ENCODE data around the gene SIK2.

Gene SIK2

GRCh38 chr11:111581341-111581740 is 20.9 kb upstream of the SIK2 start:
- no peak for DNase-seq (ENCODE audit: low read depth, low spot score)

- no peak for DNase-seq (ENCODE audit: low read depth, low spot score)
Measured at GRCh38 chr11:111582163-111582562, 20.1 kb upstream of the SIK2 start.

GRCh38 chr11:111582881-111583280 is 19.4 kb upstream of the SIK2 start:
- no peak for DNase-seq (ENCODE audit: low read depth, low spot score)

GRCh38 chr11:111585371-111585770 is 16.9 kb upstream of the SIK2 start:
- DNase-seq (ENCODE audit: low read depth, low spot score): no peak

- peak; percentile 25 for DNase-seq (ENCODE audit: low read depth, low spot score)
Measured at GRCh38 chr11:111586388-111586831, 15.8 kb upstream of the SIK2 start.

GRCh38 chr11:111589114-111589513 is 13.1 kb upstream of the SIK2 start:
- DNase-seq (ENCODE audit: low read depth, low spot score): no peak

- no peak for DNase-seq (ENCODE audit: low read depth, low spot score)
Measured at GRCh38 chr11:111589886-111590499, 12.3 kb upstream of the SIK2 start.

- DNase-seq (ENCODE audit: low read depth, low spot score): no peak
Measured at GRCh38 chr11:111591187-111591960, 10.9 kb upstream of the SIK2 start.

- no peak for DNase-seq (ENCODE audit: low read depth, low spot score)
Measured at GRCh38 chr11:111592491-111592890, 9.8 kb upstream of the SIK2 start.

GRCh38 chr11:111596319-111596718 is 5.9 kb upstream of the SIK2 start:
- no peak for DNase-seq (ENCODE audit: low read depth, low spot score)

- DNase-seq (ENCODE audit: low read depth, low spot score): no peak
Measured at GRCh38 chr11:111598148-111598547, 4.1 kb upstream of the SIK2 start.

- DNase-seq (ENCODE audit: low read depth, low spot score): no peak
Measured at GRCh38 chr11:111598559-111598958, 3.7 kb upstream of the SIK2 start.

GRCh38 chr11:111601636-111601978 is 642 bp upstream of the SIK2 start:
- DNase-seq (ENCODE audit: low read depth, low spot score): no peak

- no peak for DNase-seq (ENCODE audit: low read depth, low spot score)
Measured at GRCh38 chr11:111602865-111603610, 789 bp downstream of the SIK2 start.

GRCh38 chr11:111603611-111604130 is 1.4 kb downstream of the SIK2 start:
- no peak for DNase-seq (ENCODE audit: low read depth, low spot score)

- no peak for DNase-seq (ENCODE audit: low read depth, low spot score)
Measured at GRCh38 chr11:111604392-111605009, 2.3 kb downstream of the SIK2 start.

- no peak for DNase-seq (ENCODE audit: low read depth, low spot score)
Measured at GRCh38 chr11:111605681-111606080, 3.4 kb downstream of the SIK2 start.

GRCh38 chr11:111606986-111607385 is 4.7 kb downstream of the SIK2 start:
- no peak for DNase-seq (ENCODE audit: low read depth, low spot score)

GRCh38 chr11:111607751-111608150 is 5.5 kb downstream of the SIK2 start:
- DNase-seq (ENCODE audit: low read depth, low spot score): no peak

- no peak for DNase-seq (ENCODE audit: low read depth, low spot score)
Measured at GRCh38 chr11:111612224-111612623, 10.0 kb downstream of the SIK2 start.

GRCh38 chr11:111617286-111617685 is 15.0 kb downstream of the SIK2 start:
- DNase-seq (ENCODE audit: low read depth, low spot score): no peak

GRCh38 chr11:111620518-111620917 is 18.3 kb downstream of the SIK2 start:
- DNase-seq (ENCODE audit: low read depth, low spot score): no peak
